GM19438 (cell line): ENCODE measurements around the gene FASTKD3.

ENCODE experiments used
- ATAC-seq: cut with Tn5 transposase; IDR thresholded peaks from one replicate; pipeline ENCODE4 v1.9.1; 2021; ENCODE audit warnings: low read depth; ENCODE audit not compliant: unreplicated experiment

The FASTKD3 gene

GRCh38 chr5:7850395-7851239 lies 18.2 kb downstream of the FASTKD3 start, which contains the start of gene CFAP90:
Gene CFAP90, minus strand, starts transcription at chr5:7851133. Its CDS starts 112 bp downstream, at chr5:7851021.
- no peak for ATAC-seq

- no peak for ATAC-seq
These were observed 19.0 kb downstream of the FASTKD3 start for GRCh38 chr5:7849681-7850394.

GRCh38 chr5:7848296-7848695 lies 20.5 kb downstream of the FASTKD3 start:
- ATAC-seq, result no peak

- no peak for ATAC-seq
These were observed 22.5 kb downstream of the FASTKD3 start for GRCh38 chr5:7846327-7846726.

- no peak for ATAC-seq
These were observed 23.3 kb downstream of the FASTKD3 start for GRCh38 chr5:7845557-7845956.

- no peak for ATAC-seq
These were observed 23.9 kb downstream of the FASTKD3 start for GRCh38 chr5:7844901-7845300.

GRCh38 chr5:7842531-7842930 lies 26.3 kb downstream of the FASTKD3 start:
- no peak for ATAC-seq

GRCh38 chr5:7837403-7837802 lies 31.4 kb downstream of the FASTKD3 start:
- ATAC-seq, result no peak

- ATAC-seq, result no peak
These were observed 33.8 kb downstream of the FASTKD3 start for GRCh38 chr5:7834982-7835381.

- no peak for ATAC-seq
These were observed 40.6 kb downstream of the FASTKD3 start for GRCh38 chr5:7828269-7828668.

GRCh38 chr5:7827610-7828009 lies 41.2 kb downstream of the FASTKD3 start:
- ATAC-seq, result no peak

- ATAC-seq, result no peak
These were observed 43.2 kb downstream of the FASTKD3 start for GRCh38 chr5:7825630-7826029.

- ATAC-seq, result no peak
These were observed 43.8 kb downstream of the FASTKD3 start for GRCh38 chr5:7824995-7825394.

- no peak for ATAC-seq
These were observed 45.2 kb downstream of the FASTKD3 start for GRCh38 chr5:7823594-7823993.

- ATAC-seq, result no peak
These were observed 46.4 kb downstream of the FASTKD3 start for GRCh38 chr5:7822449-7822848.

GRCh38 chr5:7816535-7816901 lies 52.3 kb downstream of the FASTKD3 start:
- no peak for ATAC-seq

GRCh38 chr5:7815892-7816534 lies 52.8 kb downstream of the FASTKD3 start:
- peak; percentile 98 for ATAC-seq

- no peak for ATAC-seq
These were observed 54.0 kb downstream of the FASTKD3 start for GRCh38 chr5:7814816-7815215.

- ATAC-seq, result no peak
These were observed 55.3 kb downstream of the FASTKD3 start for GRCh38 chr5:7813576-7813975.

GRCh38 chr5:7813007-7813406 lies 55.8 kb downstream of the FASTKD3 start:
- no peak for ATAC-seq

GRCh38 chr5:7811715-7812114 lies 57.1 kb downstream of the FASTKD3 start:
- ATAC-seq, result no peak
